ENCODE results near the gene AOC3.
A peak's percentile ranks its signal among the peaks of the same experiment; 100 is the strongest.

Gene AOC3, protein sequence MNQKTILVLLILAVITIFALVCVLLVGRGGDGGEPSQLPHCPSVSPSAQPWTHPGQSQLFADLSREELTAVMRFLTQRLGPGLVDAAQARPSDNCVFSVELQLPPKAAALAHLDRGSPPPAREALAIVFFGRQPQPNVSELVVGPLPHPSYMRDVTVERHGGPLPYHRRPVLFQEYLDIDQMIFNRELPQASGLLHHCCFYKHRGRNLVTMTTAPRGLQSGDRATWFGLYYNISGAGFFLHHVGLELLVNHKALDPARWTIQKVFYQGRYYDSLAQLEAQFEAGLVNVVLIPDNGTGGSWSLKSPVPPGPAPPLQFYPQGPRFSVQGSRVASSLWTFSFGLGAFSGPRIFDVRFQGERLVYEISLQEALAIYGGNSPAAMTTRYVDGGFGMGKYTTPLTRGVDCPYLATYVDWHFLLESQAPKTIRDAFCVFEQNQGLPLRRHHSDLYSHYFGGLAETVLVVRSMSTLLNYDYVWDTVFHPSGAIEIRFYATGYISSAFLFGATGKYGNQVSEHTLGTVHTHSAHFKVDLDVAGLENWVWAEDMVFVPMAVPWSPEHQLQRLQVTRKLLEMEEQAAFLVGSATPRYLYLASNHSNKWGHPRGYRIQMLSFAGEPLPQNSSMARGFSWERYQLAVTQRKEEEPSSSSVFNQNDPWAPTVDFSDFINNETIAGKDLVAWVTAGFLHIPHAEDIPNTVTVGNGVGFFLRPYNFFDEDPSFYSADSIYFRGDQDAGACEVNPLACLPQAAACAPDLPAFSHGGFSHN

DNA sequence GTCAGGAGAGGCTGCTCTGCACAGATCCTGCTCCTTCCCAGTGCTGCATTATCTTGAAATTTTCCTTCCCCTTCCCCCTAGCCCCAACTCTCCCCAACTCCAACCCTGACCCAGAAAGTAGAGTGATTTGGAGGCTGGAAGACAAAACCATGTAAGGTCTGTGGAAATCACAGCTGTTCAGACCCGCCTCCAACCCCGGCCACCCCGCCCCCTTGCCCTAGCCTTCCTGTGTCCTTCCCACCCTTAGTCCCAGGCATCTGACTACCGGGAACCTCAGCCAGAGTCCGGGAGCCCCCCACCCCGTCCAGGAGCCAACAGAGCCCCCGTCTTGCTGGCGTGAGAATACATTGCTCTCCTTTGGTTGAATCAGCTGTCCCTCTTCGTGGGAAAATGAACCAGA, at the start of gene AOC3:
Gene AOC3 (plus strand): TSS at position 246 of the 400 bp plus-strand sequence. CDS start 145 bp downstream, at position 391.
- no peak for DNase-seq

DNA sequence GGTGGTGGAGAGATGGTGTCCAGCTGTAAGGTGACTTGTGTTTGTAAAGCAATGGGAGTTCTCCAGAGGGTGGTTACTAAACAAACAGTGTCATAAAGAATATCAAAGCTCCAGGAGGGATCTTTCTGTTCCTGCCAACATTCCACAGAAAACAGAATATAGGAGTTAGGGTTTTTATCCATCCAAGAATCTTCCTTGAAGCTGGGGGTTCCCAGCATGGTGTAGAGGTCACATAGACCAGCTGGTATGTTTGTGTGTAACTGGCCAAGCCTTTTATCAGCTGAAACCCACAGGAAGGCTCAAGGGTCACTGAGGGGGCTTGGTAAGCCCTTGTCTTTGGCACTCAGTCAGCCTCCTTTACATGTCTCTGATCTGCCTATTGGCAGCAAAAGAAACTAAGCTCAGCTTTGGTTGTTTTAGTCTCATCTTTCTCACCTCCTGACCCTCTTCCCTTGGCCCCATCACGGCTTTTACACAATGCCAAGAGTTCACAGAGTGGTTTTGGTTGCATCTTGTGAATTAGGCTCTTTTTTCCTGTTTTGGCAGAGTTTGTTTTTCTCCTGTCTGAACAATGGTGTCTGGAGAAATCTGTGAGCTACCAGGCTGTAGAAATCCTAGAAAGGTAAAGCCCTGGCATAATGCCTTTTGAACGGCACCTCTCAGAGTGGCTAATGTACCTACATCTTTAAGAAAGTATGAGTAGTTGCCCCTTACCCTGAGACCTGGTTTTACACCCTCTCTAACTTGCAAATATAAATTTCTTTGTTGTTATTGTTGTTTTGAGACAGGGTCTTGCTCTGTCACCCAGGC, 47.7 kb upstream of the AOC3 start:
- no peak for DNase-seq

DNA sequence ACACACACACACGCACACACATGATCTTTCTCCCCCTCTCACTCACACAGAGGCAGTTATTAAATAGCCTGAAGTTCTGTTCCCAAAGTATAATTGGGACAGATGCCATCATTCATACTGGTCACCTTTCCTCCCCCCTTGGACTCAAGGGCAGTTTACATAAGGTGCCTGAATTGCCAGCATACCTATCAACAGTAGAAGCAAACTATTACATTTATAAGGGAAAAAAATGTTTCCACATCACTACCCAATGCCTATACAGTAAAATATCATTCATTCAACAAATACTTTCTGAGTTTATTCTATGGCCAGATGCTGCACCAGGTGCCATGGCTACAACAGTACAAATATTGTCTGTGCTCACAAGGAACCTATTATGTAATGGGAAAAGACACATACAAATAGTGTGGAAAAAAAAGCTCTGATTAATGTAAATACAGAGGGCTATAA, 46.1 kb upstream of the AOC3 start:
- DNase-seq: no peak

DNA sequence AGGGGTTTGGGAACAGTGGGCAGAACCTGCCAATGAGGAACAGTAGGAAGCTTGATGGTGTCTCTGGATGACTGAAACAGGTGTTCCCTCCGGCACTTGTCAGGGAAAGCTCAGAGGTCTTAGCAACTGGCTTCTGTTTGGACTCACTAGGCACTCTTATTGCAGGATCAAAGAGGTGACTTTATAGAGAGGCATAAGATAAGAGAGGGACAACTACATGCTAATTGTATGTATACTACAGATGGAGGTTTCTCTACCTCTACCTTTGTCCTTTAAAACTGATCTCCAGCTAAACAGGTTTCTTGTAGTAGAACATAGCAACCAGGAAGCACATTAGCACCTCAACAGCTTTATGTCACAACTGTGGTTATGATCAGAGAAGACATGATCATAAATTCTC, 44.8 kb upstream of the AOC3 start:
- DNase-seq: no peak

DNA sequence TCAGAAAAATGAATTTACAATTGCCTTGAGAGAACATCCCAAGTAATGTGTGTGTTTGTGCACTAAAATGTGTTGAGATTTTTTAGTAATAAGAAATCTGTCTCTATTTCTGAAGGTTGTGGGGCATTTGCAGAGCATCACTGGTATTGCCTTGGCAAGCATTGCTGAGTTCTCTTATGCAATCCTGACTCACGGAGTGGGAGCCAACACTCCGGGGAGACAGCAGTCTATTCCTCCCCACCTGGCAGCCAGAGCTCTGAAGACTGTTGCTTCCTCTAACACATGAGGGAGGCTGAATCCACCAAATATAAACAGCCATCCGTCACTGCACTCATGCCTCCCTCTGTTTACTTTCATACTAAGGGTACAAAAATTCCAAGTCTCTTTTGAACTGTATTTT, 41.7 kb upstream of the AOC3 start:
- no peak for DNase-seq

DNA sequence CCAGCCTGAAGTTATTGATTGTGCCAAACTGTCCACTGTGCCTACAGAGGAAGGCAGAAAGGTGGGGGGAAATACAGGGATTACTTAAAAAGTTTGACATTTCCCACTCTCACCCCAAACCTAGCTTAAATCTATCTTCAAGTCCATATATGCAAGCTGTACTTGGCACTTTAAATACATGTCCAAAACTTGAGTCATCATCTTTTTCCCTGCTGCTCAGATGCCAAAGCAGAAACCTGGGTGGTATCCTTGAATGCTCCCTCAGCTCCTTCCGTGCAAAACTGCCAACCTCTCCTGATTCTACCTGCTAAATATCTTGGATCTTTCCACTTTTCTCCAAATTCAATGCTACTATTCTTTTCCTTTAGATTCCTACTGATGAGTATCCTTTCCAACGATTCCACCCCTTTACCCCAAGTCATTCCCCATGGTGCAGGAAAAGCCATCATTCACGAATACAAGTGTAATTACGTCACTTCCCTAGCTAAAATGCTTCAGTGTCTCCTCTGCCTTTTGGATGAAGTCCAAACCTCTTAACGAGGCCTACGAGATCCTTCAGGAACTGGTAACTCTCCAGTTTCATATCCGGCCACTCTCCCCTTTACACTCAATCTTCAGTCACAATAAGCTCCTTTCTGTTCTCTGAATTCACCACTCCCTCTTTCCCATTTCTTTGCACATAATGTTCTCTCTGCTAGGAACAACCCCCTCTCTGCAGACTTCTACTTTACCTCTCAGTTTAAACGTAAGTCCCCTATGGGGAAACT, 36.2 kb upstream of the AOC3 start:
- peak; percentile 91 for DNase-seq

DNA sequence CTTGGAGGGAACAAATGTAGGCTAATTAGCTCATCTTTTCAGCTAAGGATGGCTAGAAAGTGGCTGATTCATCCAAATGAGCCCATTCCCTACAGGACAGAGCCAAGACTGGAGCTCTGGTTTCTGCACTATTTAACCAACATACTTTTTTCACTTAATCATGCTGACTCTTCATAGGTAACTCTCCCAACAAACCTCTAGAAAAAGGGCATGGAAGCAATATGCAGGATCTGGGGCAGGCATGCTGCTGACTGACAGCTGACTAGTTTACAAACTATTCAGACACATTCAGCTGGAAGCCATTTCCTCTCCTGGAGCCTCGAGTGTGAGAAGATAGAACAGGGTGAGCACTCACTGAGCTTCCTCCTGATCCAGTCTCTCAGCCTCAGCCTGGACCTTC, 33.1 kb upstream of the AOC3 start:
- no peak for DNase-seq

DNA sequence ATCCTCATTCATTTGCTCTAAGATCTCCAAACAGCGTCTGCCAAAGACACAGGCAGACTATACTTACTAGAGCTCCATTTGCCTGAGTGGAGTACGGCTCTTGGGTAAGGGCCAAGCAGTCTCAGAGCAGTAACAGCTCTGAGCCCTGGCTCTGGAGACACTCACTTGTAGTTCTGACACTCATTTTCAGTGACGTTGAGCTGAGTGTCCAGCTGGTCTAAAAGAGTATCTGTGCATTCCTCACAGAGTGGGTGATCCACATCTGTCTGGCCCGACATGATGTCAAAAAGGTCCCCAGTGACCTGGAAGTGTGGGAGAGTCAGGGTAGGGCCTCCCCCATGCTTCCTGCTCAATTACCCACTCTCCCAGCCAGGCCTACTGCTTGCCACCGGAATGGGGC, 32.6 kb upstream of the AOC3 start:
- DNase-seq: no peak

DNA sequence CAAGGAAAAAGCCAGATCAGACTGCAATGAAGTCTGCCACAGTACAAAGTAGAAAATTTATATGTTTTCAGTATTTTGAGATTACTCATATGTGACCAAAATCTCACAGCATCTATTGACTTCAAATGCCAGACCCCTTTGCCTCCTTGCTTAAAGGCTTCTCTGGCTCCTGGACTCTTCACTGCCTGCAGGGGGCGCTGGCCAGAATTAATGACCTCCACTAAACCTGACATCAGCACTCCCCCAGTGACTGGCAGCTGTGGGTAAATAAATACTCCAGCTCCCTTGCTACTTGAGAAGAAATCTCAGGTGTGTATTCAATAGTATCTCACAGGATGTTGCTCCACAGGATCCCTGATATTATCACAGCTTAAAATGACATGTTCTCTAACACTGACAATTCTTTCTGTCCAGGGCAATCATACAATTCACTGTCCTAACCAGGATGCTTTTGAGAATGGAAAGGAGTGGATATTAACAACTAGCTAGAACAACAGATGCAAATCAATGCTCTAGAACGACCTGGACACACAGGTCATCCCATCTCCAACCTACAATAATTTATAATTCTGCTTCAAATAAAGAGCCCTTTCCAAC, 31.0 kb upstream of the AOC3 start:
- no peak for DNase-seq

DNA sequence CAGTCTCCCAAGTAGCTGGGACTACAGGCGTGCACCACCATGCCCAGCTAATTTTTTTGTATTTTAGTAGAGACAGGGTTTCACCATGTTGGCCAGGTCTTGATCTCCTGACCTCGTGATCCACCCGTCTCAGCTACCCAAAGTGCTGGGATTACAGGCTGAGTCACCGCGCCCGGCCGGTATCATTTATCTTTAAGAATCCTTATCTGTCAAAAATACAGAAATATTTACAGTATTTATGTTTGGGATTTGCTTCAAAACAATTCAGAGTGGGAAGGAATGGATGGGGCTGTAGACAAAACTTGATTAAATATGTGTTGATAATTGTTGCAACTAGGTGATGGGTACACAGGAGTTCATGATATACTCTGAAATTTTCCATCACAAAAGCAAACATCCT, 29.8 kb upstream of the AOC3 start:
- DNase-seq: no peak

DNA sequence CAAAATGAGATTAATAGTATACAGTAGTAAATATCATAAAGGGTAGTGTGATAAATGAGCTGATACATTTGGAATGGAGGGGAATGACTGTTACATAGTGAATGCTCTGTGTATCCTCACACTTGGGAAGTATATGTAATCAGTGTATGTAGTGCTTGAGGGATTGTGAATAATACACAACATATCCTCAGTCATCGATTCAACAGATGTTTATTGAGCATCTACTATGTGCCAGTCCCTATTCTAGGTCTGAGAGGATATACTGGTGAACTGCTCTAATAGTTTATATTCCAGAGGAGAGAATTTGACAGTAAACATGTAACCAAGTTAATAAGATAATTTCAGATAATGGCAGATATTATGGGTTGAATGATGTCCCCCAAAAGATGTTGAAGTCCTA, 23.5 kb upstream of the AOC3 start:
- no peak for DNase-seq

DNA sequence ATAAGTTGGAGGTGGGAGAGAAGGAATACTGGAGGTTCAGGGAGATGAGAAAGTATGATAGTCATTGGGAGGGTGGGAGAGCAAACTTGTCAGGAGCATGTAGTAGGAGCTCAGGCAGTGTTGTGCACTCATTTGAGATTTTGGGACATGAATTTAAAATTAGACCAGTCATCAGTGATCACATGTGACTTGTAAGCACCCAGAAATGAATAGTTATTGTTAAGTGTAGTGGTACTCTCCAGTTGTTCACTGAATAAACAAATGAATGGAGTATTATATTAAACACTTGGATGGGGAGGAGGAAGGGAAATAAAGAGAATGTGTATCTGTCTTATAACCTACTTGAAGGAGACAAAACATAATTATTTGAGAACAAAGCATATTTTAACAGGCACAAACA, 20.0 kb upstream of the AOC3 start:
- DNase-seq: no peak

DNA sequence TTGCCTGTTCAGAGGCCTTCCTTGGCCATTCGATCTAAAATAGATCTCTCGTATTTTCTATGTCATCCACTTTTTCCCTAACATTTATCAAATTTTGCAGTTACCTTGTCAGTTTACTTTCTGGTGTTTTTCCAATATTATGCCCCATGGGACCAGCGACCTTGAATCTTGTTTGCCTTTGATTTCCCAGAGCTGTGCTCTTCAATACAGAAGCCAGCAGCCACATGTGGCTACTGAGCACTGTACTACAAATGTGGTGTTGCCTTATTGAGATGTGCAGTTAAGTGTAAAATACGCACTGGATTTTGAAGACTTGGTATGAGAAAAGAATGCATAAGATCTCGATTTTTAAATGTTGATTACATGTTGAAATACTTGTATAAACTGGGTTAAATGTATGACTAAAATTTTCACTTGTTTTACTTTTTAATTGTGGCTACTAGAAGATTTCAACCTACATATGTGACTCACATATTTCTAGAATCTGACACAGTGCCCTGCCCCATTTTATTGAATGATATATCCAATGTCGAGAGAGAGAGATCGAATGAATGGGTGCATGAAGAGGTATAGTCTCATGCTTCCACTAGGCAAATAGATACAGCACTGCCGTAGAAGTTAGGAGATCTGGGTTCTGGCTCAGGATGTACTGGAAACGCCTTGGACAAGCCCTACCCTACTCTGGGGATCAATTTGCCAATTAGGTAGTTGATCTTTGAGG, 18.6 kb upstream of the AOC3 start:
- peak; percentile 73 for DNase-seq

DNA sequence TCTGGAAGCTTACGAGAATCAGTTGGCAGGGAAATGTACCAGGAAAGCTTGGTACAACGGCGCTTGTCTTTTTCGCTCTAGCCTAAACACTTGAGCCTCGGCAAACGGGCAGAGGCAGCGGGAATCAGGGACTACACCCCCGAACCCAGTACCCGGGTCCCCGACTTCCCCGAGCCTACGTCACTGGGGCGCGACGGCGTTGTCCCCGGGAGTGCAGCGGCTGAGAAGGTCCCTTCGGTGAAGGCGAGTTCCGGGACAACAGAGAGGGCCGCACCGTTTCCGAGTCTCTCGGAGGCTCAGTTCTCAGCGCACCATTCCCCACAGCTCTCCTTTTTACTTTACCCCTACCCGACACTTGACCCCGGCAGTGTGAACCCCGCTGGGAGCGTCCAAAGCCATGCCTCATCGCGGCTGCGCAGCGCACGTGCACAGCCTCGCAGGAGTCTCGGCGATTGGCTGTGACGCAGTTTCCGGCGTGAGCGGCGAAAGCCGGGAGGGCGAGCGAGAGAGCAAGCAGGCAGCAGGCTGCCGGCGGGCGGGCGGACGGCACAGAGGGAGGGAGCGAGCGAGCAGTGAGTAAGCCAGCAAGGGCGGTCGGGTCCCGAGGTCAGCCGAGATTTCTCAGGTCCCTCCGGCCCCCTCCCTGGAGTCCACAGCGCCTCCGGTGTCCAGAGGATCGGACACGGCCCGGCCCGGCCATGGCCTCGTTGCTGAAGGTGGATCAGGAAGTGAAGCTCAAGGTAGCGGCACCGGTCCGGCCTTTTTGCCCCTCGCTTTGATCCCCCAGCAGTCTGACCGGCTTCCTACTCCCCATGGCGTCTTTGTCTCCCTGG, 17.8 kb upstream of the AOC3 start, which contains the start of gene PSME3:
Gene PSME3 (plus strand): TSS at position 464 of the 833 bp plus-strand sequence. CDS start 235 bp downstream, at position 699.
- DNase-seq: peak; percentile 91

DNA sequence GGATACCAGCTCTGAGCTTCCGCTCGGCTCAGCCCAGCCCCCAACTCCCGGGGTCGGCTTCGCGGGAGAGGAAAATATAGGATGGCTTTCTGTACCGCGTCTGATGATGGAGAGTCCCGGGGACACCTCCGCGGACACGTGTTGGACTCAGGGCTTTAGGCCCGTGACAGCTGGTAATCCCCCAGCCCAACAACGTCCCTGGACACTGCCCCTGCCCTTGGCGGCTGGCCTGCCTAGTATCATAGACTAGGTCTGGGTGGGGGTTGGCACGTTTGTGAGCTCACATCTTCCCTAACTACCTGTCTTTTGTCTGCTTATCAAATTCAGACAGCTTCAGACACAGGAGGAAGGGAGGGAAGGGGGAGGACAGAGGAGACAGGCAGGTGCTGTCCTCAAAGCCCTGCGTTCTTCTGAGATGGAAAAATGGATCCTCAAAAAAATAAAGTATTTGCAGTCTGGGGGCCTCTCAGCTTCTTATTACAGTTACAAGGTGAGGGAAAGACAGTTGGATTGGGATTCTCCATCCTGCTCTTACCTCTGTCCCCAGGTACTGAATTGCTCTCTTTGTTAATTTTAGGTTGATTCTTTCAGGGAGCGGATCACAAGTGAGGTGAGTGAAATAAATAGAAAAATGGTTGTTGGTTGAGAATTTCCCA, 17.1 kb upstream of the AOC3 start:
- DNase-seq: no peak

DNA sequence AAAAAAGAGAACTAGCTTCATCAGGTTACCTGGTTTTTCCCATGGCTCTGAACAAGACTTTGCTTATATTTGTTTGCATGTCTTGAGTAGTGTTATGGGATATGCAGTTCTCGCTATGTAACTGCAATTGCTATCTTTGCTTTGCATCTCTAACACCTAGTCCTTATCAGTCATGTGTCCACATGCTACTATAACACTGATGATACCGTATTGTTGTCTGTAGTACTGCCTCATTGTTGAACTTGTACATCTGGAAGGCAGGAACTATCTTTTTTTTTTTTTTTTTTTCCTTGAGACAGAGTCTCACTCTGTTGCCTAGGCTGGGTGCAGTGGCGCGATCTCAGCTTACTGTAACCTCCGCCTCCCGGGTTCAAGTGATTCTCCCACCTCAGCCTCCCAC, 15.3 kb upstream of the AOC3 start:
- DNase-seq: no peak

DNA sequence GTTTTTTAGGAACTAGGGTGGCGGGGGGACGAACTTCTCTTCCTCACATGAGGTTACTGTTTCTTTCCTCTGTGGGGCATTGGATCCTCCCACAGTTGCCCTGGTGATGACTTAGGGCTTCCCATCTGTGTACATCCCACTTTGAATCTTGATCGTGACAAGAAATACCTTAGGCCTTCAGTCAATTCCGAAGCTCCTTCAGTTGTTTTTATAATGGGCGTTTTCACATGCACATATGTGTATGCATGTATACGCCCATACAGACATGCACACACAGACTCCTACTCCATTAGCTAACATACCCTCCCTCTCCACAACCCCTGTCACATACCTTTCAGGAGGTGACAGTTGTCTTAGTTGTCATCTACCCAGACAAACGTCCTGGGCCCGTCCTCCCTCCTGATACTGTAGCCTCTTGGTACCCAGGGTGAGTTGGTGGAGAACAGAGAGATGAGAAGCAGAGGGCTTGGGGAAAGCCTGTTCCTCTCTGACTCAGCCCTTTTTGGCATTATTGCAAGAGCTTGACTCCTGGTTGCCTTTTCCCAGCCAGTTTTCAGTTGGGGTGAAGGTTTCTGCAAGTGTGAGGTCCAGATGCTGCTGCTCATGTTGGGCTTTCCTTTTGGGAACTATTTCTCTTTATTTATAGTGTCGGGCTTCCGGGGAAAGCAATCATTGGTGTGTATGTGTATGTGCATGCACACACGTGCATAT, 8.9 kb upstream of the AOC3 start:
- no peak for DNase-seq

DNA sequence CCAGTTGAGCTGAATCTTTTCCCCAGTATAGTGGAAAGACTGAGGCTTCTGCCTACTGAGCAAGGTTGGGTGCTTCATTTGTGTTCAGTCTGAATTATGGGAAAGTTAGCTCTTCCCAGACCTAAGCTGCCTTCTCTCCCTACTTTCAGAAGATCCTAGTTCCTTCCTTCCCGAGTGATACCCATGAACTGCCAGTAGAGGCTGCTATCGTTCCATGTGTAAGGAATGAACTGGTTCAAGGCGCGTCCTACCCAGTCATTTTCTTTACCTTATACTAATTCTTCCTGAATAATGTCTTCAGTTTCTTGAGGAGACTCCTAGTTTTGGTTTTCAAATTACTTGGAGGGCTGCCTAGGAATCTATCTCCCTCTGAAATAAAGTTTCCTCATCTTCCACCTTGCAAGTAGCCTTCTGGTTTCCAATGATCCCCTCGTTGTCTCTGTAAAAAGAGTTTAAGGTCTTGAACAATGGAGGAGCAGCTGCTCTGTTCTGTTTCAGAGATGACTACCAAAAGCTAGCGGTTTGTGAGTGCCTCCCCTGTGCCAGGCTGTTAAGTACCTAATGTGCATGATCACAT, 7.6 kb upstream of the AOC3 start:
- DNase-seq: peak; percentile 27

DNA sequence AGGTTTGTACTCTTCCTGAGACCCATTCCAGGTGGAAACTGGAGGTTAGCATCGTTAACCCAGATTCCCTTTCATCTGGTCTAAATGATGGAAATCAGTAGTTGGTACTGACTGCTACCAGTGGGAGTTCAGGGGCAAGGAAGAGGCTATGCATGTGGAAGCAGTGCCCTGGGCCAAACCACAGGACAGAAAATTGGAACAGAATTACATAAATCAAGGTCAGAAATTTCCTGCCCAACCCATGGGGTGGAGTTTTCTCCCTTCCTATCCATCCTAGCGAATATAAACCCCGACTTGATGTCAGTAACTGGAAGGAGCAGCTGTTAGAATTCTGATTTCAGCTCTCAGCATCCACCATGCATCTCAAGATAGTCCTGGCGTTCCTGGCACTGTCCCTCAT, 6.7 kb upstream of the AOC3 start, which contains the start of gene AOC2:
Gene AOC2 (plus strand): TSS at position 310 of the 400 bp plus-strand sequence. CDS start 47 bp downstream, at position 357.
- DNase-seq: no peak

Data from DMS79 treated with DMSO at 0.1 percent for 48 hours (cell line).